Neural progenitor cell (in vitro differentiated cells): ENCODE data around the gene ULK4. TPM values are rescaled to one million over a fixed set of nuclear protein-coding genes. Genes with fewer than 3 reads are reported as not detected.
"Not testable (repeated sequence)": the region's sequence is repeated elsewhere in the genome, so short reads cannot be mapped to it uniquely, and the experiment has no call there.

Source experiments
- DNase-seq: peaks from one replicate; pipeline ENCODE4 v3.0.0-alpha.2; 2016; ENCODE audit warnings: low spot score
- H2AFZ ChIP-seq: fragments of 200-600 bp; sonication (generic); replicated peaks from 2 replicates; pipeline ENCODE4 v1.6.1; 2016; ENCODE audit warnings: antibody characterized with exemption
- H3F3A ChIP-seq: fragments of 200-600 bp; sonication (generic); 2 replicates; pipeline ENCODE4 v1.6.1; 2016; ENCODE audit warnings: antibody characterized with exemption, low read depth
- H3K27ac ChIP-seq: fragments of 200-600 bp; sonication (generic); 2 replicates; pipeline ENCODE4 v1.5.1; 2016; ENCODE audit warnings: mild to moderate bottlenecking
- H3K27me3 ChIP-seq: fragments of 200-600 bp; sonication (generic); 2 replicates; pipeline ENCODE4 v1.6.1; 2016; ENCODE audit warnings: mild to moderate bottlenecking, moderate library complexity
- H3K36me3 ChIP-seq: fragments of 200-600 bp; sonication (generic); 2 replicates; pipeline ENCODE4 v1.5.1; 2016
- H3K4me1 ChIP-seq: fragments of 200-600 bp; sonication (generic); 2 replicates; pipeline ENCODE4 v1.6.1; 2016; ENCODE audit warnings: mixed run types
- H3K4me2 ChIP-seq: fragments of 200-600 bp; sonication (generic); 2 replicates; pipeline ENCODE4 v1.6.1; 2016
- H3K4me3 ChIP-seq: fragments of 200-600 bp; sonication (generic); 2 replicates; pipeline ENCODE4 v1.5.1; 2016
- H3K79me2 ChIP-seq: fragments of 200-600 bp; sonication (generic); 2 replicates; pipeline ENCODE4 v1.6.1; 2016; ENCODE audit warnings: low read depth
- H3K9ac ChIP-seq: fragments of 200-600 bp; sonication (generic); 2 replicates; pipeline ENCODE4 v1.6.1; 2016
- H3K9me3 ChIP-seq: fragments of 200-600 bp; sonication (generic); 2 replicates; pipeline ENCODE4 v1.5.1; 2016; ENCODE audit warnings: low read depth
- H4K20me1 ChIP-seq: fragments of 200-600 bp; sonication (generic); 2 replicates; pipeline ENCODE4 v1.6.1; 2016; ENCODE audit warnings: low read depth
- H3K27ac Mint-ChIP-seq: 3 replicates; pipeline ENCODE4 v1.8.0; 2021; ENCODE audit warnings: mixed read lengths
- H3K27me3 Mint-ChIP-seq: 2 replicates; pipeline ENCODE4 v1.8.0; 2022; ENCODE audit warnings: low read depth, mild to moderate bottlenecking, inconsistent platforms, moderate library complexity, mixed read lengths; ENCODE audit not compliant: insufficient read depth
- H3K36me3 Mint-ChIP-seq: 3 replicates; pipeline ENCODE4 v1.8.0; 2021; ENCODE audit warnings: mixed read lengths
- H3K4me1 Mint-ChIP-seq: 3 replicates; pipeline ENCODE4 v1.8.0; 2021; ENCODE audit warnings: mixed read lengths
- H3K4me3 Mint-ChIP-seq: 3 replicates; pipeline ENCODE4 v1.8.0; 2021; ENCODE audit warnings: mild to moderate bottlenecking, moderate library complexity, mixed read lengths
- H3K9me3 Mint-ChIP-seq: 3 replicates; pipeline ENCODE4 v1.8.0; 2020; ENCODE audit warnings: mixed read lengths
- CTCF ChIP-seq: fragments of 200-600 bp; sonication (generic); IDR thresholded peaks from 2 replicates; pipeline ENCODE4 v1.5.1; 2017; ENCODE audit warnings: antibody characterized with exemption, mild to moderate bottlenecking
- EZH2 ChIP-seq: fragments of 200-600 bp; sonication (generic); IDR thresholded peaks from 2 replicates; pipeline ENCODE4 v1.6.1; 2017; ENCODE audit warnings: antibody characterized with exemption, mild to moderate bottlenecking, moderate library complexity
- EZH2phosphoT487 ChIP-seq: fragments of 200-600 bp; sonication (generic); IDR thresholded peaks from 2 replicates; pipeline ENCODE4 v1.6.1; 2017; ENCODE audit warnings: antibody characterized with exemption
- total RNA-seq: library from RNA; depleted of rRNA; stranded (reverse); fragments of >200 nt; gene quantifications from 2 replicates; pipeline ENCODE4 v1.2.3, GENCODE V29; 2015; ENCODE audit warnings: low replicate concordance

ULK4 gene
- total RNA-seq, 1 donor from 2014 or later: 33.0 TPM

GRCh38 chr3:41679374-41679773, 282.5 kb downstream of the ULK4 start:
- Histone ChIP-seq H3K79me2 (no peaks in the 10 kb centered on the region), H3K36me3 (no peaks in the 10 kb centered on the region), H4K20me1 (no peaks in the 10 kb centered on the region), H3K4me1 (no peaks in the 10 kb centered on the region), H3K9ac (no peak overlapping the region), H3K9me3 (no peaks in the 10 kb centered on the region), H3K27ac (no peak overlapping the region), H3K4me2 (no peak overlapping the region), H2AFZ (no peak overlapping the region), H3F3A (no peaks in the 10 kb centered on the region), H3K4me3 (no peak overlapping the region), H3K27me3 (no peaks in the 10 kb centered on the region)
- peaks cover 9% of the 10 kb centered on the region for H3K4me1 Mint-ChIP-seq
- H3K9me3 Mint-ChIP-seq: no peaks in the 10 kb centered on the region
- no peak for DNase-seq
- no peak overlapping the region for H3K27ac Mint-ChIP-seq
- no peak overlapping the region for H3K4me3 Mint-ChIP-seq
- no peak for TF ChIP-seq EZH2
- TF ChIP-seq CTCF: no peak
- no peak for TF ChIP-seq EZH2phosphoT487
- peaks cover 2% of the 10 kb centered on the region for H3K27me3 Mint-ChIP-seq
- peaks cover 2% of the 10 kb centered on the region for H3K36me3 Mint-ChIP-seq

- not testable (repeated sequence) for H3K36me3 ChIP-seq, H3K27ac ChIP-seq, H3K4me3 ChIP-seq, H3K79me2 ChIP-seq, H3K4me3 Mint-ChIP-seq, H3K9me3 ChIP-seq, DNase-seq, H3K9ac ChIP-seq, H3K36me3 Mint-ChIP-seq, H3K4me1 ChIP-seq, H3K4me1 Mint-ChIP-seq, H2AFZ ChIP-seq, H4K20me1 ChIP-seq, H3F3A ChIP-seq, H3K27me3 Mint-ChIP-seq, H3K27me3 ChIP-seq, H3K27ac Mint-ChIP-seq, H3K4me2 ChIP-seq
- peaks cover 10% of the 10 kb centered on the region for H3K9me3 Mint-ChIP-seq
Measured at GRCh38 chr3:41675102-41675501, 286.8 kb downstream of the ULK4 start.

GRCh38 chr3:41674449-41674848, 287.5 kb downstream of the ULK4 start:
- Histone ChIP-seq H3K36me3 (no peaks in the 10 kb centered on the region), H3K79me2 (no peaks in the 10 kb centered on the region), H3K4me1 (no peaks in the 10 kb centered on the region), H2AFZ (no peak overlapping the region), H3K9me3 (no peaks in the 10 kb centered on the region), H3K27ac (no peak overlapping the region), H3F3A (no peaks in the 10 kb centered on the region), H3K4me3 (no peak overlapping the region), H3K9ac (no peak overlapping the region), H3K27me3 (no peaks in the 10 kb centered on the region), H3K4me2 (no peak overlapping the region), H4K20me1 (no peaks in the 10 kb centered on the region)
- no peak overlapping the region for H3K27ac Mint-ChIP-seq
- H3K36me3 Mint-ChIP-seq: no peaks in the 10 kb centered on the region
- H3K9me3 Mint-ChIP-seq: peaks cover 10% of the 10 kb centered on the region
- no peak for TF ChIP-seq EZH2phosphoT487
- no peak for TF ChIP-seq CTCF
- no peak for TF ChIP-seq EZH2
- no peak overlapping the region for H3K4me3 Mint-ChIP-seq
- DNase-seq: no peak
- H3K27me3 Mint-ChIP-seq: no peaks in the 10 kb centered on the region
- H3K4me1 Mint-ChIP-seq: no peaks in the 10 kb centered on the region

GRCh38 chr3:41673650-41674049, 288.3 kb downstream of the ULK4 start:
- no peak for DNase-seq
- H3K9ac ChIP-seq: no peak overlapping the region
- no peaks in the 10 kb centered on the region for H3F3A ChIP-seq
- Mint-ChIP-seq H3K27me3 (no peaks in the 10 kb centered on the region), H3K27ac (no peak overlapping the region), H3K4me3 (no peak overlapping the region), H3K9me3 (peaks cover 10% of the 10 kb centered on the region), H3K4me1 (no peaks in the 10 kb centered on the region), H3K36me3 (no peaks in the 10 kb centered on the region)
- H3K36me3 ChIP-seq: no peaks in the 10 kb centered on the region
- no peak overlapping the region for H3K4me3 ChIP-seq
- no peaks in the 10 kb centered on the region for H4K20me1 ChIP-seq
- no peaks in the 10 kb centered on the region for H3K79me2 ChIP-seq
- H3K4me1 ChIP-seq: no peaks in the 10 kb centered on the region
- no peaks in the 10 kb centered on the region for H3K9me3 ChIP-seq
- H2AFZ ChIP-seq: no peak overlapping the region
- no peak overlapping the region for H3K27ac ChIP-seq
- TF ChIP-seq EZH2: no peak
- no peak for TF ChIP-seq CTCF
- TF ChIP-seq EZH2phosphoT487: no peak
- H3K4me2 ChIP-seq: no peak overlapping the region
- H3K27me3 ChIP-seq: no peaks in the 10 kb centered on the region
